GM21737 (cell line): ENCODE measurements around the gene PKDCC.

ENCODE experiments used
- ATAC-seq: cut with Tn5 transposase; IDR thresholded peaks from one replicate; pipeline ENCODE4 v1.9.1; 2021; ENCODE audit warnings: mild to moderate bottlenecking, moderate library complexity; ENCODE audit not compliant: unreplicated experiment

PKDCC gene

GRCh38 chr2:42048299-42049220, 739 bp downstream of the PKDCC start:
- ATAC-seq: no peak

GRCh38 chr2:42049221-42050009, 1.6 kb downstream of the PKDCC start:
- ATAC-seq: no peak

GRCh38 chr2:42050010-42050702, 2.3 kb downstream of the PKDCC start:
- no peak for ATAC-seq

- ATAC-seq: no peak
Observed at GRCh38 chr2:42050703-42051542, 3.1 kb downstream of the PKDCC start.

- no peak for ATAC-seq
Observed at GRCh38 chr2:42051543-42052235, 3.9 kb downstream of the PKDCC start.

GRCh38 chr2:42052702-42053481, 5.1 kb downstream of the PKDCC start:
- no peak for ATAC-seq

GRCh38 chr2:42053482-42053790, 5.6 kb downstream of the PKDCC start:
- no peak for ATAC-seq

GRCh38 chr2:42053791-42054701, 6.2 kb downstream of the PKDCC start:
- no peak for ATAC-seq

GRCh38 chr2:42054714-42055430, 7.1 kb downstream of the PKDCC start:
- ATAC-seq: no peak

- ATAC-seq: no peak
Observed at GRCh38 chr2:42055573-42056514, 8.0 kb downstream of the PKDCC start.

- no peak for ATAC-seq
Observed at GRCh38 chr2:42057159-42057901, 9.5 kb downstream of the PKDCC start.

- no peak for ATAC-seq
Observed at GRCh38 chr2:42057902-42058450, 10.2 kb downstream of the PKDCC start.

- no peak for ATAC-seq
Observed at GRCh38 chr2:42059261-42059898, 11.6 kb downstream of the PKDCC start.

GRCh38 chr2:42060028-42060427, 12.2 kb downstream of the PKDCC start:
- no peak for ATAC-seq
